GM18511 (cell line): Measurements from ENCODE around the gene ASPDH.
"Not testable (repeated sequence)": the region's sequence is repeated elsewhere in the genome, so short reads cannot be mapped to it uniquely, and the experiment has no call there.

Source experiments
- ATAC-seq: cut with Tn5 transposase; IDR thresholded peaks from one replicate; pipeline ENCODE4 v1.9.1; 2021; ENCODE audit warnings: mild to moderate bottlenecking, moderate library complexity; ENCODE audit not compliant: unreplicated experiment

The ASPDH gene

GRCh38 chr19:50548191-50549058, 34.7 kb upstream of the ASPDH start:
- no peak for ATAC-seq

GRCh38 chr19:50547385-50548190, 33.9 kb upstream of the ASPDH start:
- no peak for ATAC-seq

GRCh38 chr19:50546527-50547221, 33.0 kb upstream of the ASPDH start:
- no peak for ATAC-seq

- no peak for ATAC-seq
These were observed 29.2 kb upstream of the ASPDH start for GRCh38 chr19:50542943-50543342.

- ATAC-seq, result no peak
These were observed 24.1 kb upstream of the ASPDH start for GRCh38 chr19:50537769-50538230.

GRCh38 chr19:50537306-50537685, 23.6 kb upstream of the ASPDH start:
- ATAC-seq, result no peak

GRCh38 chr19:50536662-50537305, 23.1 kb upstream of the ASPDH start:
- no peak for ATAC-seq

GRCh38 chr19:50535672-50536187, 22.0 kb upstream of the ASPDH start:
- ATAC-seq, result no peak

- ATAC-seq, result no peak
These were observed 20.8 kb upstream of the ASPDH start for GRCh38 chr19:50534478-50534877.

GRCh38 chr19:50532952-50533351, 19.2 kb upstream of the ASPDH start:
- no peak for ATAC-seq

- ATAC-seq, result no peak
These were observed 17.5 kb upstream of the ASPDH start for GRCh38 chr19:50531171-50531612.

- ATAC-seq, result not testable (repeated sequence)
These were observed 14.3 kb upstream of the ASPDH start for GRCh38 chr19:50528052-50528451.

GRCh38 chr19:50522881-50523280, 9.2 kb upstream of the ASPDH start:
- no peak for ATAC-seq

GRCh38 chr19:50520822-50521465, 7.2 kb upstream of the ASPDH start:
- ATAC-seq, result no peak

GRCh38 chr19:50519006-50519575, 5.4 kb upstream of the ASPDH start:
- ATAC-seq, result no peak

GRCh38 chr19:50518091-50519005, 4.6 kb upstream of the ASPDH start:
- no peak for ATAC-seq

GRCh38 chr19:50517704-50518075, 4.0 kb upstream of the ASPDH start:
- ATAC-seq, result no peak

- no peak for ATAC-seq
These were observed 3.4 kb upstream of the ASPDH start for GRCh38 chr19:50516964-50517703.
